GM13976 (cell line): Measurements from ENCODE around the gene C1QTNF7.

ENCODE experiments used
- DNase-seq: peaks from one replicate; pipeline ENCODE4 v3.0.0; 2012; ENCODE audit warnings: low spot score
- CTCF ChIP-seq: IDR thresholded peaks from 2 replicates; pipeline ENCODE4 v1.5.1; 2012; ENCODE audit warnings: borderline replicate concordance, mild to moderate bottlenecking; ENCODE audit not compliant: insufficient read depth; ENCODE audit errors: extremely low read depth, missing control alignments, control extremely low read depth
- in situ Hi-C: fragments of 300-500 bp; cut with MboI; formaldehyde crosslinking; loops from one replicate; pipeline ENCODE4 v1.12.0; 2022; ENCODE audit warnings: low sequenced_read_pairs, mixed read lengths, inconsistent platforms; ENCODE audit not compliant: unreplicated experiment

C1QTNF7 gene

GRCh38 chr4:15478724-15479088 lies 50.9 kb downstream of the C1QTNF7 start:
- no peak for DNase-seq
- TF ChIP-seq CTCF, result no peak
- in situ Hi-C loops, result loop anchor here (25.0 kb wide), 1 partner anchor 509 kb away; no protein-coding TSS in a partner anchor

DNA sequence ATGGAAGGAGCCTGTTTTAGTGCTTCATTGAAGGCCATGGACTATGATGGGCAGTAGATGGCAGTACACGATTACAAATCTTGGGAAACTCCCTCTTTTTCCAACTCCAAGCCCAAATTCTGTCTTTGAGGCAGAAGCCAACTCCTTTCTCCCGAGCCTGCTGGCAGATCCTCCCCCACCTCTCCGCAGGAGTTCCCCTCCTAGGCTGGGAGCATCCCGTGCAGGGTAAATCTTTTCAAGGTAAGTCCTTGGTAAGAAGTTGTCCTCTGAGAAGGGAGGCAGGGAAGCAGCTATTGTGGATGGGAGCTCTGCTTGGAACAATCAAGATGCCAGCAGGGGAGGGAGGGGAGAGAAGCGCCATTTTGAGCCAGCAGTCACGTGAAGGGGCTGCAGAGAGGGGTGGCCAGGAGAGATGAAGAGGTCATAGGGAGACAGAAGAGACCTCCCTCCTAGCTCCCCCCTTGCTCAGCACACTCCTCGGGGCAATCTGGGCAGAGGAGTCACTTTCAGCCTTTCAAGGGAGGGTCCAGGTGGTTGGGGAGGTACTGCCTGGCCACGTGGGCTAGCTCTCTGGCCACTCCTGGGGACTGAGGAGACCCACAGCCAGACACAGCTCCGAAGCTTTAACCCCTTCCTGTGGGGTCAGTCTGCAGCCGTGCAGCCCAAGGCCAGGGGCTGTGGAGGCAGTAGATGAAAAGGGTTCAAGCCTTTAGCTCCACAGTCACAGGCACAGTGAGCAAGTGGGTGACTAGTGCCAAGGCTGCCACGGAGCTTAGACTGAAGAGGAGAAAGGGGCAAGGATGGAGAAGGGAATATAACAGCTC lies 51.5 kb downstream of the C1QTNF7 start:
- peak; percentile 48 for DNase-seq
- TF ChIP-seq CTCF, result peak; percentile 35
- in situ Hi-C loops, result loop anchor here (25.0 kb wide), 1 partner anchor 508 kb away; no protein-coding TSS in a partner anchor

DNA sequence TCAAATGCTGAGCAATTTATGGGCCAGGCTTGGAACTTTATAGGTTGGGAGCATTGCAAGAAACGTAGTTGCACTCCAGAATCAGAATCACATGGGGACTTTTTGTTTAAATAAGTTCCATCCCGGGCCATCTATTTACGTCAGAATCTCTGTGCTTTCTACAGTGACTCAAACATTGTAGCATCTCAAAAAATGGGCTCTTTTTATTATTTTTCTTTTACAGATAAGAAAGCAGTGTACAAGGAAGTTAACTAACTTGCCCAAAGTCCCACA lies 52.0 kb downstream of the C1QTNF7 start:
- no peak for DNase-seq
- in situ Hi-C loops, result loop anchor here (25.0 kb wide), 1 partner anchor 507 kb away; no protein-coding TSS in a partner anchor
- TF ChIP-seq CTCF, result no peak

DNA sequence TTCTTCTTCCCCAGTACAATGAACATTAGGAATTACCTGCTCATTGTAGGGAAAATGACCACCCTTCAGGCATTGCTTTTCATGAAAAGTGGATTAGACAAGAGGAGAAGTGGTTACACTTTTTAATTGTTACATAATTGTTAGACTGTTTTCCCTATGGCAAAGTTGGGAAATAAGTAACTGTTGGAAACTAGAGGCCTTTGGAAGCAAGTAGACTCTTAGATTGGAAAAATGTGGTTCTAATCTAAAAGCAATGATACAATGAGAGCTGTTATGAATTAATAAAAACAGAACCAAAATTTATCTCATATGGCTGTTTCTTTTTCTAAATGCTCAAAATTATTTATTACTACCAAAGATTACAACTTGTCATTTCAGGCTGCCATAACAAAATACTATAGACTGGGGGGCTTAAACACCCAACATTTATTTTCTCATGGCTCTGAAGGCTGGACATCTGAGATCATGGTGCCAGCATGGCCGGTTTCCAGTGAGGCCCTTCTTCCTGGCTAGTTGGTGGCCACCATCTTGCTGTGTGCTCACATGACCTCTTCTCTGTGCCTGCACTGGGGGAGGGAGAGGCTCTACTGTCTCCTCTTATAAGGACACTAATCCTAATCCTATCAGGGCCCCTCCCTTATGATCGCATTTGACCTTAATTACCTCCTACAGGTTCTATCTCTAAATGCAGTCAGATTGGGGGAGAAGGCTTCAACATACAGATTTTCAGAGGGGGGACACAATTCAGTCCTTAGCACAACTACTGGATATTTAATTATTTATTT lies 54.3 kb downstream of the C1QTNF7 start:
- no peak for TF ChIP-seq CTCF
- no peak for DNase-seq
- in situ Hi-C loops, result loop anchor here (25.0 kb wide), 1 partner anchor 505 kb away; no protein-coding TSS in a partner anchor

- in situ Hi-C loops, result loop anchor here (25.0 kb wide), 1 partner anchor 504 kb away; no protein-coding TSS in a partner anchor
- no peak for TF ChIP-seq CTCF
- no peak for DNase-seq
Observed at GRCh38 chr4:15482842-15483241, 55.0 kb downstream of the C1QTNF7 start.

GRCh38 chr4:15488136-15488535 lies 60.3 kb downstream of the C1QTNF7 start:
- in situ Hi-C loops, result loop anchor here (25.0 kb wide), 1 partner anchor 499 kb away; no protein-coding TSS in a partner anchor
- no peak for DNase-seq
- no peak for TF ChIP-seq CTCF
